Glomerular visceral epithelial cell (primary cell): ENCODE data around the gene MYO7B.

Experiments
- DNase-seq: peaks from one replicate; pipeline ENCODE4 v3.0.0-alpha.2; 2016; ENCODE audit errors: extremely low spot score

The MYO7B gene

GRCh38 chr2:127573771-127574170 is 38.3 kb downstream of the MYO7B start:
- no peak for DNase-seq

DNA sequence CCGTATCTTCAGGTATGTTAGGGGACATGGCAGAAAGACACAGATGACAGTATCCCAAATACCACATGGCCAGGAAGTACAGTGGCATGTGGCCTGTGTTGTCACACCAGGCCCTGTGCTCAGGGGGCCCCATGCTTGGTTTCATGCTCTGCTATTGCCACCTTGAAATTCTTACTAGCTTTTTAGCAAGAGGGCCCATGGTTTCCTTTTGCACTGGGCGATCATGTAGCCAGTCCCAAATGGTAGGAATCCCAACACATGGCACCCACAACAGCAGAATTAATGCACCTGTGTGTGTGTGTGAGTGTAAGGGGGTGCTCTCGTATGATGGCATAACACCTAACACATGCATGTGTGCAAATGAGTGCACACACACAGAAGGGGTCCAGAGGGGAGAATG is 39.2 kb downstream of the MYO7B start:
- DNase-seq, result no peak

DNA sequence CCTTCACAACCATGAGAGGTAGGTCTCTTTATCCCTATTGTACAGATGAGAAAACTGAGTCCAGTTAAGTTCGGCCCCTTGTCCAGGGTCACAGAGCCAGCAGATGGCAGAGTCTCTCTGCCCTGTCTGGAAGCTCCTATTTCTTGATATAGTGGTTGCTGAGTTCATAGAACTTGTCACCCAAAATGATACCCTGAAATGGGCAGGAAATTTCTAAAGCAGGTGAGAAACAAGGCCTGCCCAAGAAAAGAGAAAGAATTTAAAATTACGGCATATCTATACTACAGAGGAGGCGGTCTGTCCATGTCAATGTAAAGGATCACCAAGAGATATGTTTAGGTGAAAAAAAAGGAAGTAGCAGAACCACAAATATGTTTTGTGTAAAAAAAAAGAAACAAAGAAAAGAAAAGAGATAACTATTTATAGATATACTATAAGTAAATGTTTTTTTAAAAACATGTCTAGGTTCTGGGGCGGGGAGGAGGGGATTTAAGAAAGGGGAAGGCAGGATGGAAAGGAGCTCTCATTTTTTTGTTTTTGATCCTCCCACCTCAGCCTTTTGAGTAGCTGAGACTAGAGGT is 39.8 kb downstream of the MYO7B start:
- DNase-seq, result no peak

DNA sequence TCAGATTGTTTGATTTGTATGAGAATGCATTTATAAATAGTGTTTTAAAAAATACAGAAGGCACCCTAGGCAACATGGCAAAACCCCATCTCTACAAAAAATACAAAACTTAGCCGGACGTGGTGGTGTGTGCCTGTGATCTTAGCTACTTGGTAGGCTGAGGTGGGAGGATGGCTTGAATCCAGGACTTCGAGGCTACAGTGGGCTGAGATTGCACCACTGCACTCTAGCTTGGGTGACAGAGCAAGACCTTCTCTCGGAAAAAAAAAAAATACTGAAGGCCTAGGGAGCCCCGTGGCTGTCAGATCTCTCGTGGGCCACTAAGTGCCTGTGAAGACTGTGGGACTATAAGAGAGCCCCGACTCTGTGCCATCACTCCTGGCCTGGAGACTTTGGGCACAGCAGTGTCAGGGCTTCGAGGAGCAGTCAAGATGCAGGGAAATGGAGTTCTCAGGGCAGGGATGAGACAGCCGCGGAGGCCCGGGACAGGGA is 40.5 kb downstream of the MYO7B start:
- DNase-seq, result no peak

DNA sequence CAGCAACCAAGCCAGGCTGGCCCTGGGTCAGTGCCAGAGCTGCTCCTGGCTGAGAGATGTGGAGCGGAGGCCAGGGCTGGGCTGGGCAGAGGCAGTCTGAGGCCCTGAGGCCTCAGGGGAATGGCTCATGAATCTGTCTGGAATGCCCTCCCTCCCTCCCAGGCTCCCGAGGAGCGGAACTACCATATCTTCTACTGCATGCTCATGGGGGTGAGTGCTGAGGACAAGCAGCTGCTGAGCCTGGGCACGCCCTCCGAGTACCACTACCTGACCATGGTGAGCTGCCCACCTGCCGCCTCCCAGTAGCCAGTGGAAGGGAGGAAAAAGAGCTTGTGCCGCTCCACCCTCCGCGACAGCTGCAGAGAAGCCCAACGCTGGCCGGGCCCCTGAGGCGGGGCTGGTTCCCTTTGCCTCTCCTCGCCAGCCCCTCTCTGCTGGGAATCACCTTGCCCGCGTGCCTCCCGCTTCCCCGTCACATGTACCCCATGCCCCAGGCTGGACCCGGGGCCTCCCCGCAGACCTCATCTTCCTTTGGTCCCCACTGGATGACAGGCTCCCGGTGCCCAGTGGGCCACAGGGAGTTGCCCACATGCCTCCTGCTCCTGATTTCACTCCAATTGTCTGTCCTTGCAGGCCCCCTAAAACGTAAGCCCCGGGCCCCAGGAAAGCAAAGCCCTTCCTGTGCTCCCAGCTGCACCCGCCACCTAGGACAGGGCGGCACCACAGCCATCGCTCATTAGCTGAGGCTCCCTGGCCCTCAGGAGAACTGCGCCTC is 41.1 kb downstream of the MYO7B start:
- no peak for DNase-seq

- no peak for DNase-seq
Observed at GRCh38 chr2:127577208-127577475, 41.7 kb downstream of the MYO7B start.

GRCh38 chr2:127577503-127577902 is 42.0 kb downstream of the MYO7B start:
- no peak for DNase-seq

DNA sequence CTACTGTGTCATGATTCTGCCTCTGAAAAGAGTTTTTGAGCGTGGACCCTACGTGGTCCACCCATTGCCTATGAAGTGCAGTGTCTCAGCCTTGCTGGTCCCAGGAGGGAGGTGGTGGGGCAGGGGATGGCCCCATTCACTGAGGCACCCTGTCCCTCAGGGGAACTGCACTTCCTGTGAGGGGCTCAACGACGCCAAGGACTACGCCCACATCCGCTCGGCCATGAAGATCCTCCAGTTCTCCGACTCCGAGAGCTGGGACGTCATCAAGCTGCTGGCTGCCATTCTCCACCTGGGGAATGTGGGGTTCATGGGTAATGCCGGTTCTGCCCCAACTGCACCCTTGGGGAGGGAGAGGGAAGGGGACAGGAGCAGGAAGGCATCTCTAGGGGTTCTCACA is 42.5 kb downstream of the MYO7B start:
- no peak for DNase-seq

- DNase-seq, result no peak
Observed at GRCh38 chr2:127578411-127578810, 42.9 kb downstream of the MYO7B start.

DNA sequence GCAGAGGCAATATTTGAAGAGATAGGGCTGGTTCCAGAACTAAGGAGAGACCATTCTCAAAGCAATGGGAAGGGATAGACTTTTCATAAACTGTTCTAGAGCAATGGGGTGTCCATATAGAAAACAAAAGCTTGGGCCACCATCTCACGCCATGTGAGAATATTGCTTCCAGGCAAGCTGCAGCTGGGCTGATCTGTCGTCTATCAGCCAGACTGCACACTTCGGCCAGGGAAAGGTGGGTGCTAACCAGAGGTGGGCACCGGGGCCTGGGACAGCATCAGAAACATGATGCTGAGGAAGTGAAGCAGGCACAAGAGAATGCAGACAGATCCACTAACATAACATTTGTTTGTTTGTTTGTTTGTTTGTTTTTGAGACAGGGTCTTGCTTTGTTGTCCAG is 43.7 kb downstream of the MYO7B start:
- no peak for DNase-seq

DNA sequence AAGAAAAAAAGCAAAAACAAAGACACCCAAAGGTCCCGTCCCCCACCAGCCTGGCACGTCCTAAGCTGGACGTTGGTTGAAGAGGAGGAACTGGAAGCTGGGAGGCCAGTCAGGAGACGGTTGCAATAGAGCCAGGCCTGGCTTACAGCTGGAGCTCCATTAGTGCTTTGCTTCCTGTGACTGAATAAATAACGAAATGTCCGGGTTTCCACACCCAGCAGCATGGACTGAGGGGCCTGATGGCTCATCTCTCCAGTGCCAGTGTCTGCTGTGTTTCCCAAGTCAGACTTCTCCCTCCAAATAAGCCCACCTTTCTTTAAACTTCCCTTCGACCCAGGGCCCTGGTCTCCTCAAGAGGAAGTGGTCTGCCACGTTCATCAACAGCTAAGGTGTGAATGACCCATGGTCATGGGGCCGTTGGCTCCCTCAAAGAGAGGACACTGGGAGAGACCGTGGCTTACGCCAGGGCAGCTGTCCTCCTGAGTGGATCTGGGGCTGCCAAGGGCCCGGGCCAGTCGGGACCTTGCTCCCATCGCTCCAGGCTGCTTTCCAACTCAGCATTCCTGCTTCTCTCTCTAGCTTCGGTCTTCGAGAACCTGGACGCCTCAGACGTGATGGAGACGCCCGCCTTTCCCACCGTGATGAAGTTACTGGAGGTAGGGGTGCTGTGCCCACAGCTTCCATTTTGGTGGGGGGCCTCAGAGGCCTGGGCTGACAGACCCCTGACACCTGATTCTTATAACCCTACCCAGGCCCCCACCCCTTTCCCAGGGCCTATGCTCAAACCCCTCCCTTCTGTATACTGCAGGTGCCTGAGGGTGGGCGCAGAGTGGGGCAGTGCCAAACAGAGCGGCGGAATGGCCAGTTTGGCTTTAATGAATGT is 44.9 kb downstream of the MYO7B start:
- DNase-seq, result no peak

DNA sequence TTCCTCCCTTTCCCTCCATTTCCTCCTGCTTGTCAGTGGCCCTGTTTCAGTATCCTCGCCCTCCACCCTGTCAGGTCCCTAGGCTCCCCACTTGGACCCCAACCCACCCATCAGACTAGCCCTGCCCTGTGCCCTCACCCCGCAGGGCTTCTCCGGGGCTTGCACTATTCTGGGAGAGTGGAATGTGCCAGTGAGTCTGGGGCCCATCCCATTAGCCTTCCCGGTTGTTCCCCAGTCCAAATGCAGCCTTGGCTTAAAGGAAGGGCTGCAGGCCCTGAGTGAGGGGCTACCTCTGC is 45.5 kb downstream of the MYO7B start:
- DNase-seq, result no peak

GRCh38 chr2:127581516-127582490 is 46.3 kb downstream of the MYO7B start:
- no peak for DNase-seq

GRCh38 chr2:127582863-127583861 is 47.7 kb downstream of the MYO7B start:
- no peak for DNase-seq

DNA sequence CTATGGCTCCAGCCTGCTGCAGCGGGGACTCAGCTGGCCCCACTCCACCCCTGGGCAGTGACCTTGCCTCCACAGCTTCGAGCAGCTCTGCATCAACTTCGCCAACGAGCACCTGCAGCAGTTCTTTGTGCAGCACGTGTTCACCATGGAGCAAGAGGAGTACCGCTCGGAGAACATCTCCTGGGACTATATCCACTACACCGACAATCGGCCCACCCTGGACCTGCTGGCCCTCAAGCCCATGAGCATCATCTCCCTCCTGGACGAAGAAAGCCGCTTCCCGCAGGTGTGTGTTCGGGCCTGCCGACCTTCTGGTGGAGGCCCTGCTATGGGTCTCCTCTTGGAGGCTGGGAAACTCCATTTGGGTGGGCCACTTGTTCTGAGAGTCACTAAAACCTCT is 48.6 kb downstream of the MYO7B start:
- DNase-seq, result no peak

GRCh38 chr2:127584516-127585033 is 49.1 kb downstream of the MYO7B start:
- DNase-seq, result no peak

DNA sequence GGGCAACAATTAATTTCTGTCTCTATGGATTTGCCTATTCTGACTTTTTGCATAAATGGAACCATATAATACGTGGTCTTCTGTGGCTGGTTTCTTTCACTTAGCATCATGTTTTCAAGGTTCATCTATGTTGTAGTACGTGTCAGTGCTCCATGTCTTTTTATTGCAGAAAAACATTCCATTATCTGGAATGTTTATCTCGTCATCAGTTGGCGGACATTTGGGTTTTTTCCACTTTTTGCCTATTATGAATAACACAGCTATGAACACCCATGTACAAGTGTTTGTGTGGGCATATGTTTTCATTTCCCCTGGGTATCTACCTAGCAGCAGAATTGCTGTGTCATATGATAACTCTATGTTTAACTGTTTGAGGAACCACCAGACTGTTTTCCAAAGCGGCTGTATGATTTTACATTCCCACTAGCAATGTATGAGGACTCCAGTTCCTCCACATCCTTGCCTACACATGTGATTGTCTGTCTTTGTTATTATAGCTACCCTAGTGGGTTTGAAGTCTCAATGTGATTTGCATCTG is 49.9 kb downstream of the MYO7B start:
- no peak for DNase-seq

- DNase-seq, result no peak
Observed at GRCh38 chr2:127586136-127586535, 50.7 kb downstream of the MYO7B start.

GRCh38 chr2:127586746-127587295 is 51.3 kb downstream of the MYO7B start:
- no peak for DNase-seq

- DNase-seq, result no peak
Observed at GRCh38 chr2:127588241-127588640, 52.8 kb downstream of the MYO7B start.
